CD4-positive, alpha-beta T cell treated with Interleukin-6 at 100 ng/mL for 8 hours (primary cell): ENCODE measurements around the gene OPN4.

ENCODE experiments used
- DNase-seq: peaks from one replicate; pipeline ENCODE4 v3.0.0-alpha.2; 2020; ENCODE audit warnings: mixed read lengths, low spot score

The OPN4 gene

GRCh38 chr10:86662186-86663045 is 8.1 kb downstream of the OPN4 start:
- DNase-seq = no peak

DNA sequence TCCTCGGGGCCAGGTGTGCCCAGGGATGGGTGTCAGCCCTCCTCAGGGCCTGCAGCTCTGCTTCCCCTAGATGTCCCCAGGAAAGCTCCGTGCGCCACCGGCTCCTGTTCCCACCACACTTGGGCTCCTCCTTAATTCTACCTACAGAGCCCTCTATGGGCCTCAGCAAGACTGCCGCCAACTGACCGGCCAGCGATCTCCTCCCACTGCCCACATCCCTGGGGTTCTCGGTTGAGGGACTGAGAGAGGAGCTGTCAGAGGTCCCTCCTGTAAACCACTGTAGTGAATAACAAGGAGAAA is 8.6 kb downstream of the OPN4 start:
- DNase-seq = no peak

DNA sequence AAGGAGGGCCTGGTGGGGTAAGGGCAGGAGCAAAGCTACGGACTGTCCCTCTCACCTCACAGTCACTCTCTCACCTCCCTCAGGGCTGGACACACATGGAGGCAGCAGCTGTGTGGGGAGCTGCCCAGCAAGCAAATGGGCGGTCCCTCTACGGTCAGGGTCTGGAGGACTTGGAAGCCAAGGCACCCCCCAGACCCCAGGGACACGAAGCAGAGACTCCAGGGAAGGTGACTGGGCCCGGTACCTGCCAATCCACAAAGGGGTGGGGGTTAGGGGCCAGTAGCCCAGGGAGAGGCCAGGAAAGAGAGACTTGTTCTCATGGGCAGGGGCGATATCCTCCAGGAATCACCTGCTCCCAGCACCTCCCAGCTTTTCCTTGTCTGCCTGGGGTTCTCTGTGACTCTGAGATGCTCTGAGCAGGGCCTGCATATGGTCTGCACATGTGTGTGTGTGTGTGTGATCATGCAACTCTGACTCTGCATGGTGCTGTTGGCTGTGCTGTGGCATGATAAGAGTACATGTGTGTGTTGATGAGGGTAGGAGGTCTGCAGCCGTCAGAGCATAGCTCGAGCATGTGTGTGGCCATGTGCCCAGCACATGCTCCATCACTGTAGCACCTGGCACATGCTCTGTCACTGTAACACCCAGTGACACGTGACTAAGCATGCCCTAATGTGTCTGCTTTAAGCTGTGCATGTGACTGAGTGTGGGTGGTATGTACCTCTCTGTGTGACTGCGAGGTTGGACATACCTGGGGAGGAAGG is 9.4 kb downstream of the OPN4 start:
- no peak for DNase-seq

DNA sequence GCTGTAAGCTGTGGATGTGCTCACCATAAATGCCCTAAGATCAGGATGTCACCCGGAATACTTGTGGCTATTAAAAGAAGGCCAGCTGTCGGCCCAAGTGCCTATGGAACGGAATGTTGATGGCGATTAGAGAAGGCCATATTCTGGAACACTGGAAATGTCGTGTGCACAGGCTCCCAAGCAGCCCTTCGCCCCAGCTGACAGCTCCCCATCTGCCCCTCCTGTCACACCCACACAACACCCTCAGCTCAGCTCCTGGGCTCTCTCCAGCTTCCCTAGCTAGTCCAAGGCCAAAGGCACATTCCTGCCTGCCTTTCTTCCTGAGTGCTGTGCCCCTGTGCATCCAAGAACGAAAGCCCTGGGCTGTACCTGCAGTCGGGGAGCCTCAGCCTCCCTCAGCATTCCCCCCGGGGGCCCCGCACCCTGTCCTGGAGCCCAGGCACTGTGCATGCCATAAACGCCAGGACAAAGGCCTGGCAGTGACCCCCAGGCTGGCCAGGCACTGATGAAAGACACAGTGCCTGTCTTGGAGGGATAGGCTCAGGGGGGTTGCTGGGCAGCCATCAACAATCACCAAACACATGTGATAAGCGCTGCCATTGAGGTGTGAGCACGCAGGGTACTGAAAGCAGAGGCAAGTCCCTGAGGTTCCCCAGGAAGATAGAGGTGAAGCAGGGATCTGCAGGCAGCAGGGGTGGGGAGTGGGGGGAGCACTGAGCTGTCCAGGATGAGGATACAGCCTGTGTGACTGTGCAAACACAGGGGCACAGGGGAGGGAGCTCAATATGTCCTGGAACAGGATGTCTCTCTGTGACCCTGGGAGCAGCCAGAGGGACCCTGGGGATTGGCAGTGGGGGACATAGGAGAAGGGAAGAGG is 10.2 kb downstream of the OPN4 start:
- no peak for DNase-seq

GRCh38 chr10:86665218-86665607 is 10.9 kb downstream of the OPN4 start:
- no peak for DNase-seq

GRCh38 chr10:86665868-86666267 is 11.5 kb downstream of the OPN4 start:
- DNase-seq = no peak

DNA sequence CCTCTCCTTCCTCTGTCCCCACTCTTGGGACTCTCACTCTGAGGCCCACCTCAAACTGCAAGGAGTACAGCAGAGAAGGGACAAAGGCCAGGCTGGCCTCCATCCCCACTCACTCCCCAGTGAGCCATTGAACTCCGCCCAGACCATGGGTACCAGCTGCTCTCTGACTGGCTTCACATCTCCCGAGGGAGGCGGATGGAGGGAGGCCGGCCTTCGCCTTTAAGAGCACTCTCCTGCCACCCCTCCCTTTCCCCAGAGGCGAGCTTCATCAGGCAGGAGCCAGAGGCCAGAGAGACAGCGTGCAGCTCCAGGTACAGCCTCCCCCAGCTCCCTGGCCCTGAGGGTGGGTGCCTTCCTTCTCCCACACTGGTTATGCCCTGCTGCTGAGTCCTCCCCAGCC is 12.2 kb downstream of the OPN4 start:
- no peak for DNase-seq

GRCh38 chr10:86667421-86668181 is 13.3 kb downstream of the OPN4 start:
- no peak for DNase-seq

GRCh38 chr10:86668297-86669165 is 14.2 kb downstream of the OPN4 start, which contains the start of gene LDB3:
Gene LDB3, plus strand, starts transcription at chr10:86668511. Its CDS starts 181 bp downstream, at chr10:86668692.
- no peak for DNase-seq

- no peak for DNase-seq
These were observed 16.0 kb downstream of the OPN4 start for GRCh38 chr10:86670290-86670811.

DNA sequence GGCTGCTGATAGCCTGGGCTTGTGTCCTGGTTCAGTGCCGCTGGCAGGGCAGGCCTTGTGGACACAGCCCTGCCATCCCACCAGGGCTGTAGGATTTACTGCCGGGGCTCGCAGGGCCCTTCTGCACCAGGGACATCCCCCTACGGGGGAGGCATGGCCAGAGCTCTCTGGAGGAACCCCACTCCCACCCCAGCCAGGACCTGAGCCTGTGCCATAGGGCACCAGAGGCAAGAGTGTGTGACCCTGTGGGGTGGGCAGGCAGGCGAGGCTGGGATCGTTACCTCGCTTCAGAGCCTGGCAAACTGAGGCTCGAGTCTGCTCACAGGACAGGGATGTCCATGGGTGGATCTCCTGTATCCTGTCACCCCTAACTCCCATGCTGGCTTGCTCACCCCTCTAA is 16.5 kb downstream of the OPN4 start:
- no peak for DNase-seq

DNA sequence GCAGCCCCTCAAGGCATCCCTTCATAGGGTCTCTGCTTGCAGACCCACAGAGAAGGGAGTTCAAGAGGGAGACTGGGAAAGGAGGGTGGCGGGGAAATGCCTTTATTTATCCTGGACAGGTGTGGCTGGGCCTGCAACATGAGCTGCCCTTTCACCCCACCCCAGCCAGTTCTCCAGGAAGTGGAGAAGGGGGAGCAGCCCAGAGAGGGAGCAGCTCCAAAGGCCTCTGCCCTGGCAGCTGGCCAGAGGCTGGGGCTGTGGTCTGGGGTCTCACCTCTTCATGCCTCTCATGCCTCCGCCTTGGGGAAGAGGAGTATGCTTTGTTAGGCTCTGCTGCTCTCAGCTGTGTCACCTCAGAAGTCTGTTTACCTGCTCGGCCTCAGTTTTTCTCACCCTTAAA is 17.1 kb downstream of the OPN4 start:
- DNase-seq = no peak

GRCh38 chr10:86671985-86672710 is 17.8 kb downstream of the OPN4 start:
- DNase-seq = no peak

DNA sequence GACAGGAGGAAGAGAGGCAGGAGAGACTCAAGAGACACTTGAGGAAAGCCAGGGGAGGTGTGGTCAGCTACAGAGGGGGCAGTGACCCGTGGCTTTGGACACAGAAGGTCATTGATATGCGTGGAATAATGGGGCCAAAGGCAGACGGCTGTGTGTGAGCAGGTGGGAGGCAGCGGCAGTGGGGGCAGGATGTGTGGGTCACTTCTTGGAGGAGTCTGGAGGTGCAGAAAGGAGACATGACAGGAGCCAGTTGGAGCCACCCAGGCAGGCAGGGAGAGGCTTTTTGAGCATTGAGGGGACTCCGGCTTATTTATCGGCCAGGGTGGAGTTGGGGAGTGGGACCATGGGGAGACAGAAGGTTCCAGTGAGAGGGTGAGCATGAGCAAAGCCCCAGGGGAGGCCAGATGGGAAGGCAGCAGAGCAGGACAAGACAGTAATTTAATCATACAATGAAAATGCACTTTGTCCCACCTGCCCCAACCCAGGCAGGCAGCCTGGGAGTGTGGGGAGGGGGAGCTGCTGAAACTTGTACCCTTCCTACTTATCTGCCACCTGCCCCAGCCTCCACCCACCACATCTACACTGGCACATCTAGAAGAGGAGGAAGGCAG is 19.0 kb downstream of the OPN4 start:
- no peak for DNase-seq

GRCh38 chr10:86673827-86674581 is 19.7 kb downstream of the OPN4 start:
- DNase-seq = no peak

DNA sequence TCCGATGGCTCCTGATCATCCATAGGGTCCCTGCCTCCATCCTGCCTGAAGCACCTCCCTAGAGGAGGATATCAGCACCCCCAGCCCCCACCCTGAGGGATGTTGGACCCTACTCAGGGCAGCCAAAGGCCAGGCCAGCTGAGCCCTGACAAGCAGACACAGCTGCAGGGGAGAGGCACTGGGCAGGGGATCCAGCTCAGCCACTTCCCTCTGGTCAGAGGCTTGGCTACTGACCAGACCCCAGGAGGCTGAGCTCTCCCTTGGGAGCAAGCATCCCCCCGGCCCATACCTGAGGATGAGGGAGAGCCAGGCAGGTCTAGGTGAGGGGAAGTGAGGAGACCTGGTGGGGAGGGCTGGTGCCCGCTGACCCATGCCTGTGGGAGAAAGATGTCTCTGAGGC is 20.6 kb downstream of the OPN4 start:
- DNase-seq = no peak

DNA sequence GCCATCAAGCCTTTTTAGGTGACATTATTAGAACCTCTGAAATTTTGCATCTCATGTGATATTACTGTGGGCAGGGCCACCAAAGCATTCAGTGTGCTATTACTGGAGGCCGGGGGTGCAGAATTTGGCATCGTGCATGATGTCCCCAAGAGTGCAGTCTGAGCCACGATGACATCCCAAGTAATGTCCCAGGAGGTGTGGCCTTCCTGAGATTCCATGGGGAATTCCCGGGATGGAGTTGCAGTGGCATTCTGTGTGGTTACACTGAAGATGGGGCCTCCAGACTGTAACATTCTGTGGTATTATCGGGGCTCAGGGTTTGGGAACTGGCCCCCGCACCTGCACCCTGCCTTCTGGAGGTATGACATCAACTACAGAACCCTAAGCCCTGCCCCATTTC is 23.0 kb downstream of the OPN4 start:
- DNase-seq = no peak

DNA sequence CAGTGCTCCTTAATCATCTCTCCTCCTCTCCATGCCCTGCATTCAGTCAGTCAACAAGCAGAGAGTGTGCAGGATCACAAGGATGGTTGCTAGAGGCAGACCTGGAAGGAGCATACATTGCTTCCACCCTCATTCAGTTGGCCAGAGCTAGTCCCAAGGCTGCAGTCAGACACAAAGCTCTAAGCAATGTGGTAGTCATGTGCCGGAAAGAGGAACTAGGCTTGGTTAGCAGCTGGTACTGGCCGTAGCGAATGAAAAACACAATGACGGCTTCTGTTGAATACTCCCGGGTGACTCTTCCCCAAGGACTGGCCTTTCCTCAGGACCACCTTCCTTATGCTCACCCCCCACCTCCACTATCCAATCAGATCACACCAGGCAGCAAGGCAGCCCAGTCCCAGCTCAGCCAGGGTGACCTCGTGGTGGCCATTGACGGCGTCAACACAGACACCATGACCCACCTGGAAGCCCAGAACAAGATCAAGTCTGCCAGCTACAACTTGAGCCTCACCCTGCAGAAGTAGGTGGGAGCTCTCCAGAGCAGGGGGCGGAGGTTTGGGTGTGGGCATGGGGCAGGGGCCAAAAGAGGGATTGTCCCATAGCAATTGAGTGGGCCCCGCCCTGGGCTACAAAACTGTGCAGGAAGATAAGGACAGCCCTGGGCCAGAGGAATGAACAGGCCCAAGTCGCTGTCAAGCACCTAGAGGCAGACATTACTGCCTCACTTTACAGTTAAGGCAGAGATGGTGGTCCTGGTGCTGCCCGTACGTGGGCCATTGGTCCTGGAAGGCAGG is 24.8 kb downstream of the OPN4 start:
- DNase-seq = no peak
